Retina (tissue), 1 donor: Measurements from ENCODE around the gene GPHN.
A peak's percentile ranks its signal among the peaks of the same experiment; 100 is the strongest.
"Not testable (repeated sequence)": the region's sequence is repeated elsewhere in the genome, so short reads cannot be mapped to it uniquely, and the experiment has no call there.

Experiments
- DNase-seq: peaks from one replicate; pipeline ENCODE4 v3.0.0-alpha.2; 2016

The GPHN gene

DNA sequence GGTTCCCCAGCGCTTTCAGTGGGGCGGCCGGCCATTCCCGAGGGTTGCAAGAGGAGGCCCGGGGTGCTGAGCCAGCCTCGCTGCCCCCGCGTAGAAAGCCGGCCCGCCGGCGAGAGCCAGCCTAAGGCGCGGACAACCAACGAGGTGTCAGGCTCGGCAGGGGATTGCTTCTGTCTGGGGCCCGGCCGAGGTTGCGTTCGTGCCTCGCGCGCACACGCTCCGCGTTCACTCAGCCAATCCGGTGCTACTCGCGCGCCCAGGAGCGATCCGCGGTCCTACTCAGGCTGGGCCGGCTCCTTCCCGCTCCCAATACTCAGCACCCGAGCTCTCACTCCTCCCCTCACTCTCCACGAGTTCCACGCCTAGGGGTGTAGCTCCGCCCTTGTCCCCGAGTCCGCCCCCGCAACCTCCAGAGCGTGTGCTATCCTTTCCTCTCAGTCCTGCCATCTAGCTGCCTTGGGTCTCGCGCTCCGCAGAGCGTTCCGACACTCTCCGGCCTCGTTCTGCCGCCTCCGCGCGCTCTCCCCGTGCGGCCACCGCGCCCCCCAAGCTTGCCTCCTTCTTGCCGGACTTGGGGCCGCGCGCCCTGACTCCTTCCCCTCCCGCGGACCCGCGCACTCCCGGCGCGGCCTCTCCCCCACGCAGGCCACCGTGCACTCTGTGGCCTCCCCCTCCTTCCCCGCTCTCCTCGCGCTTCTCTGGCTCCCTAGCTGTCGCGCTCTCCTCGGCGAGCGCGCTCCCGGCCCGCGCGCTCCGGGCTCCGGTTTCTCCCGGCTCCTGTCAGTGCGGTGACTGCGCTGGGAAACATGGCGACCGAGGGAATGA, at the start of gene GPHN:
GPHN (plus strand) TSS at position 426 of the 825 bp plus-strand sequence.
- DNase-seq = peak; percentile 99

DNA sequence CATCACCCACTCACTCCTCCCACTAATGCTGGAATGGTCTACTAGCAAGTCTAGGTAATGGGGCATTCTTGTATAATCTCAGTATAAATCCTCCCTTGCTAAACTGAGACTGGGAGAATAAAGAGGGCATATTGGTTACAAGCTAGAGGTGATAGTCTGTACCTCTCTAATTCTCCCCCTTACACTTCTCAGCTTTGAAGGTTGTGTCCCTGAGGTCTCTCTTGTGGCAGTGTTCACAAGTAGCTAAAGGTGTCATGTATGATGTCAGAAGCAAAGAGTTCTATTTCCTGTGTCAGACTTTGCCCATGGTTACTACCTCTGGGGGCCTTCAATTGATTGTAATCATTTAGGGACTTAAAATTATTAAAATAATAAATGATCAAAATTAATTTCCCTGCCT, 48.3 kb upstream of the GPHN start:
- DNase-seq = no peak

DNA sequence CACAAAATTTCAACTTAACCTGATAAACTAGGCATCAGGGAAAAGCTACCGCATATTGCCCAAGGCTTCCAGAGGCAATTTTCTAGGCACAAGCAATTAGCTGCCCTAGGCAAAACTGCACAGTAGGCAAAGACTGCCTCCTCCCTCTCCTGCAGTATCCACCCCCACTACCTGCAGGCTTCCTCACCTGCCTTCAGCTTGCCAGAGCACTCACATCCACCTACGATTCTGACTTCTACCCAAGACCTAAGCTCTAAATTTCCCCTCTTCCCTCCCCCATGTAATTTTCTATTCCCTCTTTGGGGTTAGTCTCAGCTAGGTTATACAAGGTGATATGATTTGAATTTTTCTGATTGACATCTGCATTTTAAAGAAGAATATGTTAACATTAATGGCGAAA, 43.7 kb upstream of the GPHN start:
- DNase-seq = no peak

DNA sequence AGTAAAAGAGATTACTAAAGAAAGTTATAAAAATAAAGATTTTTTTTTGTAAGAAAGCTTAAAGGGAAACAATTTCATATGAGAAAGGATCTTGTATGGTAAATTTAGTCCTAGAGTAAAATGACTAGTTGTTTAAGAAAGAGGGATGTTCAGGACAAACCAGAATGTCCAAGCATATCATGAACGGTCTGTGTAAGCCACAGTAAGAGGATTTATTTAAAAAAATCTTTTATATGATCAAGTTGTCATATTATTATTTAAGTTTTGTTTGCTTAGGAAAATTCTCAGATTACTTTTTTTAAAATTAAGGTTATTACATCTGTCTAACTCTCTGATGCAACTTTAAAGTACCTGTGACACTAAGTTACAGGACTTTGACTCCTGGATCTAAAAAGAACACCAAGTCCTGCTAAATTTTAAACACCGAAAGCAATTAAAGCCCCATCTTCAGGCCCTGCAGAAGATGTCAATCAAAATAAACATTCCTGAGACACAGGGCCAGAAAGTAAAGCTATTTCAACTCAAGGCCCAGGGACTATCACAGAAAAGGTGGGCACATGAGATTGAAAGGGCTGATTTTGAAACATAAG, 39.1 kb upstream of the GPHN start:
- no peak for DNase-seq

DNA sequence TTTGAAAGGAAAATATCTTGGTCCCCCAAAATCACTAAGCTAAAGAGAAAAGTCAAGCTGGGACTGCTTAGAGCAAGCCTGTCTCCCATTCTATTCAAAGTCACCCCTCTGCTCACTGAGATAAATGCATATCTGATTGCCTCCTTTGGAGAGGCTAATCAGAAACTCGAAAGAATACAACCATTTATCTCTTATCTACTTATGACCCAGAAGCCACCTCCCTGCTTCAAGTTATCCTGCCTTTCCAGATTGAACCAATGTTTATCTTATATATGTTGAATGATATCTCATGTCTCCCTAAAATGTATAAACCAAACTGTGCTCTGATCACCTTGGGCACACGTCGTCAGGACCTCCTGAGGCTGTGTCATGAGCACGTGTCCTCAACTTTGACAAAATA, 36.4 kb upstream of the GPHN start:
- no peak for DNase-seq

- no peak for DNase-seq
Observed at GRCh38 chr14:66472251-66472650, 35.7 kb upstream of the GPHN start.

DNA sequence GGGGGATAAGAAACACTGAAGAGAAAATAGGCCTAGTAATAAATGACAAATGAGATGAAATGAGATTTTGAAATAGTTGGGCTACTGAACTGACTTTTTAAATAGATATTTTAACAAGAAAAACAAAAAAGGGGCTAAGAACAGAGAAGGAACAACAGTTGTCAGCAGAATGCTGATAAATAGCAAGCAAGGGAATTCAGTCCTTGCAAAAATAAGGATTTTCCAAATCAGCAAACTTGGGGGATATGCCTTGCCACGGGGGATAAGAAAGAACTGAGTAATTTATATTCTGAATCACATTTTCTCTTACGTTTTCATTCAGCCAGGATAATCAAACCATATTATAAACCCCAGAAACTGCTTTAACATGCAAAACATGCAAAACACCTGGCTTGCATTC, 34.7 kb upstream of the GPHN start:
- DNase-seq = no peak

DNA sequence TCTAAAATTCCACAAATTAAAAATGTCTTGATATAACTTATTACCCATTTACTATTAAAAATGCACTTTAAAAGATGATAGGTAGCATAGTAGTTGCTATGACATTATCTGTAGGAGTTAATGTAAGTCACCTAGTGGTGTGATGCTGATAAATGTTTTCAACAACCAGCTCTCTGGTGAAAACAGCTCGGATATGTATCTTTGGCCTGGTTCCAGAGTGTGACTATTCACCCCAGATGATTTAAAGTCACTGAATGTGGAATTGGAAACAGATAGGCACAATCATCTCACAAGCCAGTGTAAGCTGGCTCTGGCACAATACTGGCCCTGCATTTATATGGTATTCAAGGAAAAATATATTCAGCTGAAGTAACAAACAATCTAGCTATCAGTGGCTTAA, 31.0 kb upstream of the GPHN start:
- DNase-seq = no peak

DNA sequence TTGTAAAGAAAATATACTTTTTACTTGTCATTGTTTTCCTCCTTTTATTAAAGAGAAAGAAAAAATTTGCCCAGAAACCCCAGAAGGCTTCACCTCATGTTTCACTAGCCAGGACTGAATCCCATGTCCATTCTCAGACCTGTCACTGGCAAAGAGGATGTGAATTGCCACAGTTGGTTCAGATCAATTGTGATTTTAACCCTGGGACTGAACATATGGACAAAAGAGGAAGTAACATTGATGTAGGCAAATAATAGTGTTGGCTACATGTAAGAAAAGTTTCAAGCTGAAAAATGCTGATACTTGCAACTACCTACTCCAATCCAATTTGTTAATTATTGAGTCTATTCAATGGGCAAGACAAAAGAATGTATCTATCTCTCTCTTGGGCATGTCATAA, 30.4 kb upstream of the GPHN start:
- DNase-seq = no peak

- no peak for DNase-seq
Observed at GRCh38 chr14:66482873-66483272, 25.1 kb upstream of the GPHN start.

GRCh38 chr14:66483322-66483721, 24.6 kb upstream of the GPHN start:
- no peak for DNase-seq

DNA sequence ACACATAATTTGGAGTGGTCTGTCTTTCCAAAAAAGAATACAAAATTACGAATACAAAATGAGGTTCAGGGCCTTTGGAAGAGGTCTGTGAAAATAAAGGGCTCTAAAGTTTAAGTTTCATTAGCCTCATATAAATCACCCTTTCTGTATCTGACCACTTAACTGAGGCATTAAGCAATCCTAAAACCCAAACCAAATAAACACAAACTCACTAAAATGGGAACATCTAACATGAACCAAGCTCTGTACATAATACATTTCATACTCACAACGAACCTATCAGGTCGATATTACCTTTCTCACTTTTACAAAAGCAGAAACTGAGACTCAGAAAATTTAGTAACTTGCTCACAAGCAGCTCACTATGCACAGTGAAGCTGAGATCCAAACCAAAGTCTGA, 22.9 kb upstream of the GPHN start:
- DNase-seq = no peak

DNA sequence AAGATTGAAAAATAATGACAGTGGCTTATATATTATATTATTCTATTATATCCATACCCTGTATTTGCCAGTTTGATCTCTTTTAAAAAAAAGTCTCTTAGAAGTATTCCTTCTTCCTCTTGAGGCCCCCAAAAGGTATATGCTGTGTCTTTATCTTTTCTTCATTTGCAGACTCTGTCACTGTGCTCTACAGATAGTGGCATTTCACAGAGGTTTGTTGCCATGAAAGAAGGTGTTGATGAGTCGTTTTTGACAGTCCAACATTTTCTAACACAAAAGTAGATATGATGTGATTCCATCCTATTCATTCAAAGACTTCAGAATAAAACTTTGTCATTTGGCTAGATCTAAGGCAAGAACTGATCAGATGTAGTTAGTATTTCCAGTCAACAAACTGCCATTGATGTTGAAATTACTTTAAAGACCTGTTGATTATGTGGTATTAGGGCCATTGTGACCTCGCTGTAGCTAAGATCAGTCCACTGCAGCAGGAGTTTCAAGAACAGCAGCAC, 22.0 kb upstream of the GPHN start, which contains the start of gene CCDC196:
CCDC196 (plus strand) TSS at position 462 of the 512 bp plus-strand sequence. CDS start 132 bp downstream, outside the sequence.
- no peak for DNase-seq

DNA sequence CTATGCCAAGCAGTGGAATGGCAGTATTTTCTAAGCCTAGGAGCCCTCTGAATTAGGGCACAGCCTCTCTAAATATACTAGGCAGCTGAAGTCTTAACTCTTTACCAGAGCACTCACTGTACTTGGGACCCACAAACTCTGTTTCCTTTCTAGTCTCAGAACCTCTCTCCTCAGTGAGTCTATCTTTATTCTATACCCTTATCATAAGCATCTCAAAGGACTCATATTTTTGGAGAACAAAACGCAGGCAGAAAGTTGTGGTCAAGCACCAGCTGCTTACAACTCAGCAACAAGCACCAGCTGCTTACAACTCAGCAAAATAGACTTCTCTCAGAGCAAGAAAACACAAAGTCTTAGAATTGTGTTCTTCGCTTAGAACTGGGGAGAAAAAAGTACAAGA, 20.8 kb upstream of the GPHN start:
- no peak for DNase-seq

DNA sequence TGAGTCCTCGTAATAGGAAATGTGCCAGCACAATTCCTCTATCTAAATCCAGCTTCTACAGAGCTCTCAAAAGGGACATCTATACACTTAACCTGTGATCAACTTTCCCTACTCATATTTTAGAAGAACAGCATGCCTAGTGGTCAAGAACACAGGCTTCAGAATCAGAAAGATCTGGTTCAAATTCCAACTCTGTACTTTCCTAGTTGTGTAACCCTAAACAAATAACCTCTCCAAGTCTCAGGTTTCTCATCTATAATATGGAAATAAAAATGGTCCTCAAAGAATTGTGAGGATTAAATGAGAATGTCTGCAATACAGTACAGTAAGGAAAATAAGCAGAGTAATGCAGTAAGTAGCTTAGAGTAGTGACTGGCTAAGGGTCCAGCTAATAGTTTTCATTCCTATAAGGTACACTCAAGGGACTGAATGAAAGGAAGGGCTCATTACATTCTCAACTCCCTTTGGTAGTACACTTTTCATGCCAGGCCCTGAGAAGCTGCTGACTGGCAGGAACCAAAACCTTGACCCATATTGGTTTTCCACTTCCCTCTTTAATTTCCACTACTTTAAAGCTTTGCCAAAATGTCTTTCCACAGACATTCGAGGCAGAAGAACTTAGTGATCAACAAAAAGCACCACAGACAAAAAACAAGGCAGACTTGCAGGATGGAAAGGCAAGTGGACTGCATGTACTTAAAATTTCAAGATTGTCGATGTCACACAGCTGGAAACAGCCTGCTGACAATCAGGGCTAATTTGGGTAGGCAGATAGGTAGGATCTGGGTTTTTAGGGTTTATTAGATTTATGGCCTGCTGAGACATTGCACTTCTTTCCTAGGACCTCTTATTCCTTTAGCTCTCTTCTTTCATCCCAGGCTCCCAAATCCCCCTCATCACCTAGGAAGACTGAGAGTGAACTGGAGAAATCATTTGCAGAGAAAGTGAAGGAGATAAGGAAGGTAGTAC, 17.5 kb upstream of the GPHN start:
- DNase-seq = no peak

GRCh38 chr14:66493750-66494149, 14.2 kb upstream of the GPHN start:
- no peak for DNase-seq

DNA sequence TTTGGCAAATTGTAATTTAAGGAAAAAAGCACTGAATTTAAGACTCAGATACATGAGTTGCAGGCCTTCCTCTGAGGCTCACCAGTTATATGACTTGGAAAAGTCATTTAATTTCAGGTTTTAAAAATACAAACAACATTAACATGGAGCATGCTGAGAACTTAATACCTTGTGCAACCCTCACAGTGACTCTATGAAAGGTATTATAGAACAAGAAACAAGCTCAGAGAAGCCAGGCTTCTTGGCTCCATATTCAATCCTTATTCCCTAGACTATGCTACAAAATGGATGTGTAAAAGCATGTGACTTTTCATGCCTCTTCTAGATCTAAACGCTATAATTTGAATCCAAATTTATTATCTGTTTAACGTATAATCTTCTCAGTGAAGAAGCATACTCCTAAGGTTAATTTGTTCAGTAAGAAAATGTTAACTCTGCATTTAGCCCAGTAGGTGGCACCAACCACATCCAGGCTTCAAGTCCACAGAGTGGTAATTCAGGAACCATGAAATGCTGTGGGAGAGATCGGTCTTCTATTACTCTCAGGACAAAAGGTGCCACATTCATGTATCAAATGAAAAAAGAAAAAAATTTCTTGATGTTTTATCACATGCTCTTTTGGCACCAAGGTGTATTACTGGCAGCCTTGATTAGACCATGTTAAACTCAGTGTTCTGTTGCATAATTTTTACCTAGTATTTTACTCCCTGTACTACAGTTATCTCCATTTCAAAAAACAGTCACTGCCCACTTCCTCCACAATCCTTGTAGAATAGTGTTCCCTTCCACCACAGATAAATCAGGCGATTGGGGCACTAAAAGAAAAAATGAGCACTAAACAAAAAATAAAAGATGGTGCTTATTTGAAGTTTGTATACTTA, 12.5 kb upstream of the GPHN start:
- DNase-seq = peak; percentile 55

DNA sequence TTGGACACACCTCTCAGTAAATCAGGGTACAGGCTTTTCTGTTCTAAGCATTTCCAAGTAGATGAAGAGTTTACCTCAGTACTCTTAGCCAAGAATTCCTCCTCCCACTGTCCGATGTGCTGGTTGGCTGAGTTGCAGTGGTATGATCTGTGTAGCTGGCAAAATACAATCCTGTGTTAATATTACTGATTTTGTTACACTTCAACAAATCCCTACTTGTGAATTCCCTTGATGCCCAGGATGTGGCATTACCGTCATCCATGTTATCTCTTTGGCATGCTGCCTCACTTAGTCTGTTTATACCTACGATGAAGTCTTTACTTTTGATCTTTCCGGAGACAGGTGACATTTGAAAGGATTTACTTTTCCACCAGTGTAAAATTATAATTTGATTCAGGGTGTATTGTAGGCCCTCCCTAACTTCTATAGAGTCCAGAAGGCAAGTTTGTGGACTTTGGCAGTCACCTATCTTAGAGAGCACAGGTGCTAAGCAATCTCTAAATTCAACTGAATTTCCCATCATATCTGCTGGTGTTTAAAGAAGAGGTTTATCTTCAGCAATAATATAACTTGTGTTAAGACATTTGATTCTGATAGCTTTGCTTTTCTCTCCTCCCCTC, 11.6 kb upstream of the GPHN start:
- no peak for DNase-seq

GRCh38 chr14:66496911-66497310, 11.0 kb upstream of the GPHN start:
- no peak for DNase-seq

- no peak for DNase-seq
Observed at GRCh38 chr14:66498311-66498710, 9.6 kb upstream of the GPHN start.

DNA sequence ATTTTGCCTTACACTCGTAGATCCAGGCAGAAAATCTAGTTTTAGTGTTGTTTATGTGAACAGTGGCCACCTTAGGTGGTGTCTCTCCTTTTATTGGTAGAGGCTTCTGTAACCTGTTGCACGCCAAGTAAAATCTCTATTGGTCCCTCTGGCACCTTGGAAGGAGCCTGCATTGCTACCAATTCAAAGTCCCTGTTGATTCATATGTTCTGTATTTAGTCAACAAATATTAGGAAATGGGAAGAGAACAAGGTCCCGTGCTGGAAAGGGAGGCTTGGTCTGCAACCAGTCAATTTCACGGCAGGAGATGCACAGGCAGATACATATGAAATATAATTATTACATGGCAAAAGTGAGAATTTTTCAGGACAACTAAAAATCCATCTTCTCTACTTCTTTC, 6.4 kb upstream of the GPHN start:
- DNase-seq = no peak

DNA sequence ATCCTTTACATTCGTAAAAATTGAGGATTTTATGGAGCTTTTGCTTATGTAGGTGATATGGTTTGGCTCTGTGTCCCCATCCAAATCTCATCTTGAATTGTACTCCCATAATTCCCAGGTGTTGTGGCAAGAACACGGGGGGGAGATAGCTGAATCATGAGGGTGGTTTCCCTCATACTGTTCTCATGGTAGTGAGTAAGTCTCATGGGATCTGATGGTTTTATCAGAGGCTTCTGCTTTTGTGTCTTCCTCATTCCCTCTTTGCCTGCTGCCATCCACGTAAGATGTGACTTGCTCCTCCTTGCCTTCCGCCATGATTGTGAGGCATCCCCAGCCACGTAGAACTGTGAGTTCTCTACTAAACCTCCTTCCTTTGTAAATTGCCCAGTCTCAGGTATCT, 5.1 kb upstream of the GPHN start:
- DNase-seq = not testable (repeated sequence)
